Measurements from ENCODE around the gene PRKAG2.

DNA sequence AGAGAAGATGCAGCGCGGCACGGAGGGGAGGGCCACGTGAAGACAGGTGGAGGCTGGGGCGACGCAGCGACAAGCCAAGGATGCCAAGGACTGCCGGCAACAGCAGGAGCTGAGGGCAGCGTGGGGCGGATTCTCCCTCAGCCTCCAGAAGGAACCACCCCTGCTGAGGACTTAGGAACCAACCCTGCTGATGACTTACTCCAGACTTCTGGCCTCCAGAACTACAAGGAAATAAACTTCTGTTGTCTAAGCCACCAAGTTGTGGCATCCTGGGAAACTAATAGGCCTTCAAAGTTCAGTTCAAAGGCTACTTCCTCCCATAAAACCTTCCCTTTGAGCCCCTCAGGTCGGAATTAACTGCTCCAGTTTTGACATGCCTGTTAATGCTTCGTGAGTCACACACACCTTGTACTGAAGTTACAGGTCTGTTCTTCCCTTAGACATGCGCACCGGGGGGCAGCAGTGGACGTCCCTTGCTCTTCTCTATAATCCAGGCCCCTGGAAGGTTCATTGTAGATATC lies 268.8 kb downstream of the PRKAG2 start:
- TF ChIP-seq EZH2phosphoT487 (IDR thresholded peaks at IDR 0.05; ENCODE audit: borderline replicate concordance): no peak
- peak; percentile 45 for TF ChIP-seq CTCF (conservative IDR thresholded peaks at IDR 0.05; ENCODE audit: low read length)
